NCI-H2107 treated with DMSO at 0.1 percent for 48 hours (cell line): Measurements from ENCODE around the gene MUSTN1.
A peak's percentile ranks its signal among the peaks of the same experiment; 100 is the strongest.

Experiments used
- DNase-seq: peaks from one replicate; lab custom pipeline; 2025; ENCODE audit not compliant: unreplicated experiment; lab: John Stamatoyannopoulos, UW

Gene MUSTN1

GRCh38 chr3:52836471-52836845 lies 1.6 kb upstream of the MUSTN1 start:
- no peak for DNase-seq

- no peak for DNase-seq
These were observed 1.1 kb upstream of the MUSTN1 start for GRCh38 chr3:52835766-52836470.

GRCh38 chr3:52833202-52833601 lies 1.6 kb downstream of the MUSTN1 start:
- no peak for DNase-seq

GRCh38 chr3:52831500-52832301 lies 3.1 kb downstream of the MUSTN1 start:
- DNase-seq, result no peak

GRCh38 chr3:52830535-52831258 lies 4.1 kb downstream of the MUSTN1 start, which contains the start of gene ITIH4:
Gene ITIH4 (minus strand): TSS chr3:52830672. CDS start chr3:52830642, 30 bp downstream.
- no peak for DNase-seq

- DNase-seq, result peak; percentile 44
These were observed 4.8 kb downstream of the MUSTN1 start for GRCh38 chr3:52829906-52830463.

- no peak for DNase-seq
These were observed 5.3 kb downstream of the MUSTN1 start for GRCh38 chr3:52829482-52829881.

- no peak for DNase-seq
These were observed 6.9 kb downstream of the MUSTN1 start for GRCh38 chr3:52827866-52828376.

GRCh38 chr3:52827441-52827840 lies 7.4 kb downstream of the MUSTN1 start:
- no peak for DNase-seq

- no peak for DNase-seq
These were observed 10.8 kb downstream of the MUSTN1 start for GRCh38 chr3:52824037-52824436.

- no peak for DNase-seq
These were observed 12.5 kb downstream of the MUSTN1 start for GRCh38 chr3:52822363-52822762.

GRCh38 chr3:52820736-52821135 lies 14.1 kb downstream of the MUSTN1 start:
- no peak for DNase-seq

GRCh38 chr3:52819936-52820335 lies 14.9 kb downstream of the MUSTN1 start:
- DNase-seq, result no peak

- no peak for DNase-seq
These were observed 17.0 kb downstream of the MUSTN1 start for GRCh38 chr3:52817860-52818259.

- no peak for DNase-seq
These were observed 17.6 kb downstream of the MUSTN1 start for GRCh38 chr3:52817221-52817620.

GRCh38 chr3:52816654-52817053 lies 18.2 kb downstream of the MUSTN1 start:
- no peak for DNase-seq

- no peak for DNase-seq
These were observed 18.6 kb downstream of the MUSTN1 start for GRCh38 chr3:52816199-52816598.

- DNase-seq, result no peak
These were observed 21.0 kb downstream of the MUSTN1 start for GRCh38 chr3:52813810-52814209.

- no peak for DNase-seq
These were observed 23.3 kb downstream of the MUSTN1 start for GRCh38 chr3:52811452-52812011.

- no peak for DNase-seq
These were observed 23.9 kb downstream of the MUSTN1 start for GRCh38 chr3:52810923-52811322.
